ENCODE results near the gene RNASE2.

- peak; percentile 10 to 57 for TF ChIP-seq POLR2A (IDR thresholded peaks at IDR 0.05)
- TF ChIP-seq CTCF (IDR thresholded peaks at IDR 0.05 in 4 of 5, conservative IDR thresholded peaks at IDR 0.05 in 1 of 5), result peak in 1 of 5 experiments; percentile 10
Measured at GRCh38 chr14:20989787-20990600, 34.7 kb downstream of the RNASE2 start, which contains the start of gene METTL17.
